ENCODE results near the gene KLHDC7B. TPM values are rescaled to one million over a fixed set of nuclear protein-coding genes. Genes with fewer than 3 reads are reported as not detected.

KLHDC7B gene
- total RNA-seq, 1 donor from 2014 or later: 5.2 TPM

DNA sequence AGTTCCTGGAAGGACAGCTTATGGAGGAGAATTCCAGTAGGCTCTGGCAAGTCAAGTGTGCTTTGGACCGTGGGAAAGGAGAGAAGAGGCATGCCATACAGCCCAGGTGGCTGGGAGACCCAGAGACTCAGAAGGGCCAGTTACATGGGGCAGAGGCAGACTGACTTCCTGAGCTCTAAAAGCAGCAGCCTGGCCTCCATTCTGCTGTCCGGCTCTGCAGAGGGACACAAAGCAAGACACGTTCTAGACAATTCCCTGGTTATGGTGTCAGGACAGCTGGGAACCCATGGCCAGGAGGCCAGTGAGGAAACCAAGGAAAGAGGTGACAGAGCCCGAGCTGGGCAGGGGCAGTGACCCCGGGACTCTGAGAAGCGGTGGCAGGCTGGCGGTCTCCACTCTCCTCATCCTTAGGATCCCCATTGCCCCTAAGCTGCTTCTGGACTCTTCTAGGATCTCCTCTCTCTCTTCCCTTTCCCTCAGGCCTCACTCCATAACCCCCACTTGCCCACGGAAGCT, 29.8 kb downstream of the KLHDC7B start:
- no peak for DNase-seq
- H3K36me3 Mint-ChIP-seq (ENCODE audit: low read depth): peaks cover 22% of the 10 kb centered on the region
- CTCF ChIA-PET: no interaction called here
- H3K4me1 Mint-ChIP-seq: peaks cover 7% of the 10 kb centered on the region
- no peak for ATAC-seq (ENCODE audit: low read depth)
- intact Hi-C loops (cut with micrococcal nuclease): no loop called here
- POLR2A ChIA-PET: interaction anchor here (0.6 to 0.9 kb wide), 2 partner anchors 32 to 53 kb away, joined by 3 read pairs; no protein-coding TSS in a partner anchor
- H3K9me3 Mint-ChIP-seq: no peaks in the 10 kb centered on the region
- TF ChIP-seq, protein P1, sequence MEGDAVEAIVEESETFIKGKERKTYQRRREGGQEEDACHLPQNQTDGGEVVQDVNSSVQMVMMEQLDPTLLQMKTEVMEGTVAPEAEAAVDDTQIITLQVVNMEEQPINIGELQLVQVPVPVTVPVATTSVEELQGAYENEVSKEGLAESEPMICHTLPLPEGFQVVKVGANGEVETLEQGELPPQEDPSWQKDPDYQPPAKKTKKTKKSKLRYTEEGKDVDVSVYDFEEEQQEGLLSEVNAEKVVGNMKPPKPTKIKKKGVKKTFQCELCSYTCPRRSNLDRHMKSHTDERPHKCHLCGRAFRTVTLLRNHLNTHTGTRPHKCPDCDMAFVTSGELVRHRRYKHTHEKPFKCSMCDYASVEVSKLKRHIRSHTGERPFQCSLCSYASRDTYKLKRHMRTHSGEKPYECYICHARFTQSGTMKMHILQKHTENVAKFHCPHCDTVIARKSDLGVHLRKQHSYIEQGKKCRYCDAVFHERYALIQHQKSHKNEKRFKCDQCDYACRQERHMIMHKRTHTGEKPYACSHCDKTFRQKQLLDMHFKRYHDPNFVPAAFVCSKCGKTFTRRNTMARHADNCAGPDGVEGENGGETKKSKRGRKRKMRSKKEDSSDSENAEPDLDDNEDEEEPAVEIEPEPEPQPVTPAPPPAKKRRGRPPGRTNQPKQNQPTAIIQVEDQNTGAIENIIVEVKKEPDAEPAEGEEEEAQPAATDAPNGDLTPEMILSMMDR (IDR thresholded peaks at IDR 0.05): no peak
- no peak overlapping the region for H3K27ac Mint-ChIP-seq
- H3K4me3 Mint-ChIP-seq: no peak overlapping the region
- H3K27me3 Mint-ChIP-seq: no peaks in the 10 kb centered on the region

GRCh38 chr22:50576070-50576469, 30.4 kb downstream of the KLHDC7B start:
- TF ChIP-seq, protein P1 (IDR thresholded peaks at IDR 0.05): no peak
- Mint-ChIP-seq H3K27me3 (no peaks in the 10 kb centered on the region), H3K4me3 (no peak overlapping the region), H3K27ac (no peak overlapping the region), H3K4me1 (peaks cover 9% of the 10 kb centered on the region), H3K36me3 (ENCODE audit: low read depth) (peaks cover 18% of the 10 kb centered on the region), H3K9me3 (no peaks in the 10 kb centered on the region)
- DNase-seq (no peak), ATAC-seq (ENCODE audit: low read depth) (no peak)
- intact Hi-C loops (cut with micrococcal nuclease): no loop called here
- ChIA-PET CTCF (no interaction called here), POLR2A (no interaction called here)

DNA sequence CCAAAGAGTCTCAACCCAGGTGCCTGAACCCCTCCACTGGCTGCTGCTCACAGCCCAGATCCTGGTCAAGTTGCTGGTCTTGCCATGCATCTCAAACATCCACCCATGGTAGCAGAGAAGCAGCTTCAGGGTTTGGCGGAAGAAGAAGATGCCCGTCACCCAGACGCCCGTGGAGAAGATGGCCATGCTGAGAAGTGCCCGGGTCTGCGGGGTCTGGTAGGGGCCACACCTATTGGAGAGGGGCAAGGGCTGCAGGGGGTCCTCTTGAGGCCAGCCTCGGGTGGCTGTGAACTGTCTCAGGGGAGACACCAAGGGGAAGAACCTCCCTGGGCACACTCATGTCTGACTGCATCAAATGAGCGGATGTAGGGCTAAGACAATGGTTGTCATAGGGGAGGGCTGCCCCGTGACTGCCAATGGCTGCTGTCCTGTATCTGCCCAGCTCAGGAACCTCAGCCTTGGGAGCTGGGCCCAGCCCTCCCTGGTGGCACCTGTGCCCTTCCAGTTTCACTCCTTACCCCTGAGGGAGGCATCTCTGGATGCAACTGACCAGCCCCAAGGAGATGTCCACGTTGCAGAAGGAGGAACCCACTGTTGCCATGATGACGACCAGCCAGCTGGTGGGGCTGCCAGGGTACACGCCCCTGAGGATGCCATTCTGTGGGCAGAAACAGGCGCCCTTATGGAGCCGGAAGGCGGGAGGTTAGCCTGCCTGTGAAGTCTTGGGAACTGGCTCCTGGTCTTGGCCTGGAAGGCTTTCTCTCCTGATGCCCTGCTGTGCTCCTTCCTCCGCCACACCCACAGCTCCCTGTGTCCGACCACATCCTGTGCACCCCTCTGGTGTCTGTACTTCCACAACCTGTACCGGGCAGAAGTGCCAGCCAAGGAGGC, 31.4 kb downstream of the KLHDC7B start:
- CTCF ChIA-PET: no interaction called here
- intact Hi-C loops (cut with micrococcal nuclease): no loop called here
- no peak for DNase-seq
- Mint-ChIP-seq H3K27me3 (no peaks in the 10 kb centered on the region), H3K27ac (no peak overlapping the region), H3K4me3 (no peak overlapping the region), H3K9me3 (no peaks in the 10 kb centered on the region), H3K36me3 (ENCODE audit: low read depth) (peaks cover 14% of the 10 kb centered on the region), H3K4me1 (peaks cover 18% of the 10 kb centered on the region)
- POLR2A ChIA-PET: interaction anchor here (0.9 to 2.2 kb wide), 5 partner anchors 12 to 45 kb away, joined by 3 to 10 read pairs (median 3); partner anchors contain the start of gene SYCE3
- ATAC-seq (ENCODE audit: low read depth): no peak
- TF ChIP-seq, protein P1 (IDR thresholded peaks at IDR 0.05): no peak

- intact Hi-C loops (cut with micrococcal nuclease): no loop called here
- peaks cover 14% of the 10 kb centered on the region for H3K36me3 Mint-ChIP-seq (ENCODE audit: low read depth)
- peaks cover 18% of the 10 kb centered on the region for H3K4me1 Mint-ChIP-seq
- no peak overlapping the region for H3K4me3 Mint-ChIP-seq
- H3K27ac Mint-ChIP-seq: no peak overlapping the region
- ATAC-seq (ENCODE audit: low read depth): no peak
- TF ChIP-seq, protein P1 (IDR thresholded peaks at IDR 0.05): no peak
- no peak for DNase-seq
- CTCF ChIA-PET: no interaction called here
- no peaks in the 10 kb centered on the region for H3K27me3 Mint-ChIP-seq
- H3K9me3 Mint-ChIP-seq: no peaks in the 10 kb centered on the region
- POLR2A ChIA-PET: interaction anchor here (0.9 to 2.2 kb wide), 5 partner anchors 12 to 46 kb away, joined by 3 to 10 read pairs (median 3); partner anchors contain the start of gene SYCE3
These were observed 31.9 kb downstream of the KLHDC7B start for GRCh38 chr22:50577697-50577986.
